Stimulated activated CD8-positive, alpha-beta memory T cell treated with anti-CD3 and anti-CD28 coated beads, Interleukin-12 subunit alpha, Interleukin-12 subunit beta, amount 100 ng/mL, for 1 hour (primary cell): ENCODE measurements around the gene COL27A1.
"Not testable (repeated sequence)": the region's sequence is repeated elsewhere in the genome, so short reads cannot be mapped to it uniquely, and the experiment has no call there.

Experiments
- DNase-seq: peaks from one replicate; pipeline ENCODE4 v3.0.0-alpha.2; 2020; ENCODE audit warnings: low read depth

COL27A1 gene

DNA sequence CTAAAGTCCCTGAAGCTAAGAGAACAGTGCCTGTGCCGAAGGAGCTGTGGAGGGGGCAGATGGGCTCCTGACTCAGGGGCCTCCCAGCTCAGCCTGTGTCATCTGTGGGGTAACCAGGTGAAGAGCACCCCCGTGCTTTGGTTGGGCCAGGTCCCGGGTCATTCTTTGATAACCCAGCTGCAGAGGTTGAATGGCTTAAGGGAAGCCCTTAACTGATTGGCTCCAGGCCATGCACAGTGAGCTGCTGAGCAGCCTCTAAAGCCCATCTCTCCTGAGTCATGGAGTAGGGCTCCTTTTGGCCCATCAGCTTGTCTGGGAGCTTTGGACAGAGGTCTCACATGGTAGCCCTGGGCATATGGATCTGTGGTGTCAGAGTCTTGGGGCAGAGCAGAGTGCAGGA, 28.7 kb downstream of the COL27A1 start:
- no peak for DNase-seq

- DNase-seq, result no peak
Measured at GRCh38 chr9:114184866-114185265, 29.5 kb downstream of the COL27A1 start.

DNA sequence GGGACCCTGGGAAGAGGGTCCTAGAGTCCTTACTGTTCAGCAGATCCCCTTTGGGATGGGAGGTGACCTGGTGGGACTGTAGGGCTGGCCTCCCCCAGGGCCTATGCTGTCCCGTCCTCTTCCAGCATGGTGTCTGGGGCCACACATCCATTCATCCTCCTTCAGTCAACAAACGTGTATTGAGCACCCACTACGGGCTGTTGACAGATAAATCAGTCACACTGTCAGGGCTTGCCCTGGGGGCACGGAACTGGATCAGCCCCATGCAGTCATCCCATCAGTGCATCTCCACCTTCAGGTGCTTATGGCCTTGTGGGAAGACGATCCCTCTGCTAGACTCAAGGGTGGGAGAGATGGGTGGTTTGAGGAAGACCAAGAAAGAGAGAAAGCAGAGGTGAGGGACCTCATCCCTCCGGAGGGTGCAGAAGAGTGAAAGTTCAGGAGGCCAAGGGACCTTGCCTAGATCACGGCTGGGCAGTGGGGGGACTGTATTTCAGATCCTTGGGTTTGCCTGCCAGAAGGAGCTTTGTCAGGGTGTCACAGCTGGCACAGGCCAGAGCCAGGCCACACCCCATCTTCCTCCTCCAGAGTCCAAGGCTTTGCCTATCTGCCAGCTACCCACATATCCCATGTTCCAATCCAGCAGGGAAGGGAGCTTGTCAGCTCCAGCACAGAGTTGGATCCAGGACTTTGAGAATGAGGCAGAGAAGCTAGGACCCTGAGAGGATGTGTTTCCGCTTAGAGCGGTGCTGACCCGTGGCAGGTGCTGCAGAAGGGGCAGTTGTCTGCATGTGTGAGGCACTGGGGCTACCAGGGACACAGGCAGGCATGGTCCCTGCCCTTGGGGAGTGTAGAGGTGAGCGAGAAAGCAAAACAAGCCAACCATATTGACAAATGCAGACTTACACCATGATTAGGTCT, 30.5 kb downstream of the COL27A1 start:
- DNase-seq, result no peak

GRCh38 chr9:114186605-114187289, 31.4 kb downstream of the COL27A1 start:
- DNase-seq, result no peak

- no peak for DNase-seq
Measured at GRCh38 chr9:114187827-114188226, 32.5 kb downstream of the COL27A1 start.

- DNase-seq, result no peak
Measured at GRCh38 chr9:114189823-114190562, 34.7 kb downstream of the COL27A1 start.

GRCh38 chr9:114190563-114190905, 35.2 kb downstream of the COL27A1 start:
- DNase-seq, result no peak

- not testable (repeated sequence) for DNase-seq
Measured at GRCh38 chr9:114191402-114191801, 36.1 kb downstream of the COL27A1 start.

- no peak for DNase-seq
Measured at GRCh38 chr9:114192539-114192938, 37.2 kb downstream of the COL27A1 start.

DNA sequence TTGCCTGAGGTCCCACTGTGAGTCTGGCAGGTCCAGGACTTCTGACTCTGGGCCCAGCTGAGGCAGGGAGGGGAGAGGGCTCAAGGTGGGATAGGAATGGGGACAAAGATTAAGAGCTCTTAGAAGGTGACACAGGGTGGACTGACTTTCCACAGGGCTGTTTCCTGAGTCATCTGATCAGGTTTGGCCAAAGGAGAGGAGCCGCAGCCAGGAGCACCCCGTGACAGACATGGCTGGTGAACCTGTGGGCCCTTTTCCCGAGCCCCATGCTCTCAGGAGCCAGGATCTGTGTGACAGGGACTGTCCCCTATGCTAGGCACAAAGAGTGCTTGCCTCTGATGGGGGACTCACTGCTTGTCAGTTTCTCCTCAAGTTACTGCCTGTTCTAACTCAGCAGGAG, 37.8 kb downstream of the COL27A1 start:
- no peak for DNase-seq

DNA sequence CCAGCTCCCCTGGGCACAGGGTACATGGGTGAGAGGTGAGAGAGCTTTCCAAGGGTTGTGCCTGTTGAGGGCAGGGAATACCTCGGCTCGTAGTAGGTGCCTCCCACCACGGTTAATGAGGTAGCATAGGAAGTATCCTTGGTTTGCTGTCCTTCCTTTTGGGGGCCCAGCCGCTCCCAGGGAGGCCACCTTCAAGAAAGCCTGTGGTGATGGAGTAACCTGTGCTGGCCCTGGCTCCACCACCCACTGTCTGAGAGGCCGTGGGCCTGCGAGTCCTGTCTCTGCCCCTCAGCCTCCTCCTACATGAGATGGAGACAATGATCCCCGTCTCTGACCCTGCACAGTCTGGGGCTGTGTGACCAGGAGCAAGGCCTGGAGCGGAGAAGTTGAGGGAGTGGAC, 40.8 kb downstream of the COL27A1 start:
- DNase-seq, result no peak

GRCh38 chr9:114196979-114197622, 41.8 kb downstream of the COL27A1 start:
- DNase-seq, result no peak

DNA sequence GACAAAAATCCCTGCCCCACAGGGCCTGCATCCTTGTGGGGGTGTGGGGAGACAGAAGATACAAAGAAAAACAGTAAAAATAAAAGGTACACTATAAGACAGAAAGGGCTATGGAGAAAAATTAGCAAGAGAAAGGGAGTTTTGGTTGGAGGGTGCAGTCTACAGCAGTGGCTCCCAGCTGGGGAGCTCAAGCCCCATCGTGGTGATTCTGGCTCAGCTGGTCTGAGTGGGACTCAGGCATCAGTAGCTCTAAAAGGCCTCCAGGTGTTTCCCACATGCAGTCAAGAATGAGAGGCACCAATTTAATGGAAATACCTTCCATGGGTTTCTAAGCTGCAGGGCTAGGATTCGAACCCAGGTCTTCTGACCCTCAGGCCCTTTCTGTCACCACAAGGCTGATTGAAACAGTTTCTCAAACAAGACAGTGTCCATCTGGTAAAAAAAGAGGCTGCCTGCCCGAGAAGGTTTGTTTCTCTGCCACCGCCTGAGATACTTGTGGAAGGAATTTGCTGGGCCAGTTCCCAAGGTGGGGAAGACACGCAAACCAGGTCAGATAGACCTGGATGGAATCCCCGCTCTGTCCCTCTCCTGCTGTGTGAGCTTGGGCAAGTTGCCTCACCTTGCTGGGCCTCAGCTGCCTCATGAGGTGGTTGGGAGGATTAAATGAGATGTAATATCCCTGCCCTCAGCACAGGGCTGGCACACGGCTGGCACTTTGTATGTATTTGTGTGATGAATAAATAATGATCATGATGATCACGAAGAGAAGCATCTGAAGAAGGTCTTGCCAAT, 43.1 kb downstream of the COL27A1 start:
- DNase-seq, result no peak

DNA sequence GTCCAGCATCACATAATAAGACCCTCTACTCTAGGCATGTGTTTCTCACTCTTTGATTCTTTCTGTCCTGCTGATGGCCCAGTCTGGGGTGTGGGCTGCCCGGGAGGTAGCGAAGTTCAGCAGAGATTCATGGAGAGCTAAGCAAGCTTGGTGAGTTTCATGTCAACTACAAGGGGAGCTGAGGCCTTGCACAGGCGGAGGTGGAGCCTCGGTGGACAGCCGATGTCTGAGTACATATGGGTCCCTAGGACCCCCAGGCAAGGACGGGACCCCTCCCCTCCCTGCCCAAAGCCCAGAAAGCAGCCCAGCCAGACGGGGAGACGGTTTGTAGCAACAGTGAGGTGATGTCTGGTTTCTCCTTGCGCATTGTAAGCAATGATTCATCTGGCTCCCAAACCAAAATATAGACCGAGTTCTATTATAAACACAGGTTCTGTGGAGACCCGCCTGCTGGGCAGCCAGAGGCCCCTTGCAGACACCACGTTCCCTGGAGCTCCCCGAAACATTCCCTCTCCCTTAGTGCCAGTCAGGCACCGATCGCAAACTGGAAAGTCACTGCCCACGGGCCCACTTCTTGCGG, 45.5 kb downstream of the COL27A1 start:
- no peak for DNase-seq

DNA sequence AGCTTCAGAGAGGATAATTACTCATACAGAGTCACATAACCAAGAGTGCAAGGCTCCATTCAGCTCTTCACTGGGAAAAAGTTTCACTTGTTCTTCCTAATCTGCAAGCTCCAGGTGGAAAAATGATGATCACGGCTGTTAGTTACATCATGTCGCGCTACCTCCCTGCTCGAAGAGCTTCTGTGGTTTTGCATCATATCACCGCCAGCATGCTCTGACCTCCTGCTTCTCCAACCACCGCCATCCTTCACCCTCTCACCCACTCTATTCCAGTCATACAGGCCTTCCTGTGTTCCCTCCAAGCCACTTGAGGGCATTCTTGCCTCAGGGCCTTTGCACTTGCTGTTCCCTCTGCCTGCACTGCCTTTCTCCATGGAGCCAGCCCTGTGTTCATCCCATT, 47.1 kb downstream of the COL27A1 start:
- no peak for DNase-seq

DNA sequence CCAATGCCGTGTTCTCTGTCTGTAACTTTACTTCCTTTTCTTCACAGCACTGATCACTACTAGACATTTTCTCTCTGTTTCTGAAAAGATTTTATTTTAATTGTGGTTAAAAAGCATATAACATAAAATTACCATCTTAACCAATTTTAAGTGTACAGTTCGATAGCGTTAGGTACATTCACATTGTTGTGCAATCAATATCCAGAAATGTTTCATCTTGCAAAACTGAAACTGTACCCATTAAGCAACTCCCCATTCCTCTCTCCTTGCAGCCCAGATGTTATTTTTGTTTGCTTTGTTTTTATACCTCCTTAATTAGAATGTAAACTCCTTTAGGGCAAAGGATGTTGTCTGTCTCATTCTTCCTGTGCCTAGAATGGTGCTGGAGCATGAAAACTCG, 47.5 kb downstream of the COL27A1 start:
- DNase-seq, result no peak

- no peak for DNase-seq
Measured at GRCh38 chr9:114203410-114204140, 48.2 kb downstream of the COL27A1 start.

DNA sequence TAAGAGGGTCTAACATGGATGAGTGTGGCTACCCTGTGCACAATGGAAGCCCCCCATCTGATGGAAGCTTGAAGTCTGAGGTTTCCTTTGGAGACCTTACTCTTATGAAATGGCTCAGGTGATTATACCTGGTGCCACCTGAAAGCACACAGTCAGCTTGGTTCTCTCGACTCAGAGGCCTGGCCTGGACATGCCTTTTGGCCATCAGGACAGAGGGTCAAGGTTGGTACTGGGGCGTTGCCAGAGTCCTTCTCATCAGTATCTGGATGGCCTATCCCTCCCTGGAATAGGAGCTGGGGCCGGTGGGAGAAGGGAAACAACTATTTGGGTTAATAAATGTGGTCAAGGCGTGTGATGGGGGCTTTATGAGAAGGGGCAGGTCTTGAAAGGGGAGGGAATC, 48.9 kb downstream of the COL27A1 start:
- DNase-seq, result no peak

- no peak for DNase-seq
Measured at GRCh38 chr9:114205171-114206015, 50.1 kb downstream of the COL27A1 start.
